SK-N-SH treated with all-trans-retinoic acid at 6 μM for 48 hours (cell line): ENCODE results near the gene MARCHF10.

Experiments
- ATAC-seq: fragments of 200-7000 bp; cut with Tn5 transposase; 3 replicates; pipeline ENCODE4 v1.9.1; 2020; ENCODE audit warnings: mild to moderate bottlenecking, moderate library complexity
- ARNTL ChIP-seq: fragments of 450-650 bp; formaldehyde crosslinking; IDR thresholded peaks from 2 replicates; pipeline ENCODE4 v1.5.0; 2020; ENCODE audit warnings: low read depth, mild to moderate bottlenecking, moderate library complexity, borderline replicate concordance
- BACH2 ChIP-seq: fragments of 250-450 bp; sonication (Bioruptor Pico); IDR thresholded peaks from 2 replicates; pipeline ENCODE4 v1.9.0; 2021; ENCODE audit warnings: mild to moderate bottlenecking, borderline replicate concordance
- CSDC2 ChIP-seq: fragments of 250-450 bp; sonication (Bioruptor Pico); IDR thresholded peaks from 2 replicates; pipeline ENCODE4 v1.5.0; 2020; ENCODE audit warnings: mild to moderate bottlenecking, moderate library complexity
- ESRRG ChIP-seq: fragments of 250-450 bp; sonication (Bioruptor Pico); IDR thresholded peaks from 2 replicates; pipeline ENCODE4 v1.6.1; 2021; ENCODE audit warnings: mild to moderate bottlenecking
- GLIS3 ChIP-seq: fragments of 250-450 bp; sonication (Bioruptor Pico); IDR thresholded peaks from 2 replicates; pipeline ENCODE4 v1.5.0; 2020; ENCODE audit warnings: mild to moderate bottlenecking, moderate library complexity
- ISL1 ChIP-seq: fragments of 250-450 bp; sonication (Bioruptor Pico); IDR thresholded peaks from 2 replicates; pipeline ENCODE4 v2.1.2; 2022; ENCODE audit warnings: mild to moderate bottlenecking, moderate library complexity
- RARB ChIP-seq: fragments of 250-450 bp; sonication (Bioruptor Pico); IDR thresholded peaks from 2 replicates; pipeline ENCODE4 v1.8.0; 2021; ENCODE audit warnings: mild to moderate bottlenecking, moderate library complexity
- SNAI2 ChIP-seq: fragments of 250-450 bp; sonication (Bioruptor Pico); IDR thresholded peaks from 2 replicates; pipeline ENCODE4 v1.5.0; 2020; ENCODE audit warnings: mild to moderate bottlenecking, moderate library complexity
- TCF4 ChIP-seq: fragments of 250-450 bp; sonication (Bioruptor Pico); IDR thresholded peaks from 2 replicates; pipeline ENCODE4 v1.8.0; 2021; ENCODE audit warnings: mild to moderate bottlenecking, moderate library complexity, borderline replicate concordance
- TOX ChIP-seq: fragments of 250-450 bp; sonication (Bioruptor Pico); IDR thresholded peaks from 2 replicates; pipeline ENCODE4 v1.8.0; 2021; ENCODE audit warnings: mild to moderate bottlenecking, moderate library complexity, borderline replicate concordance
- ZC3H10 ChIP-seq: fragments of 250-450 bp; sonication (Bioruptor Pico); IDR thresholded peaks from 2 replicates; pipeline ENCODE4 v1.5.1; 2021; ENCODE audit warnings: mild to moderate bottlenecking, moderate library complexity
- ZFP3 ChIP-seq: fragments of 250-450 bp; sonication (Bioruptor Pico); IDR thresholded peaks from 2 replicates; pipeline ENCODE4 v1.5.0; 2020; ENCODE audit warnings: mild to moderate bottlenecking, moderate library complexity
- ZFP30 ChIP-seq: fragments of 450-650 bp; formaldehyde crosslinking; IDR thresholded peaks from 2 replicates; pipeline ENCODE4 v1.5.0; 2022; ENCODE audit warnings: mild to moderate bottlenecking, moderate library complexity
- ZNF565 ChIP-seq: fragments of 450-650 bp; formaldehyde crosslinking; conservative IDR thresholded peaks from 2 replicates; pipeline ENCODE4 v1.5.0; 2020; ENCODE audit warnings: low read depth, mild to moderate bottlenecking, moderate library complexity
- ZNF70 ChIP-seq: fragments of 450-650 bp; formaldehyde crosslinking; IDR thresholded peaks from 2 replicates; pipeline ENCODE4 v1.5.0; 2020; ENCODE audit warnings: mild to moderate bottlenecking, moderate library complexity
- ZNF8 ChIP-seq: fragments of 450-650 bp; formaldehyde crosslinking; IDR thresholded peaks from 2 replicates; pipeline ENCODE4 v1.5.0; 2020; ENCODE audit warnings: mild to moderate bottlenecking, moderate library complexity
- TF ChIP-seq, protein P1 (sequence below): fragments of 250-450 bp; sonication (Bioruptor Pico); IDR thresholded peaks from 2 replicates; pipeline ENCODE4 v1.5.1; 2020; ENCODE audit warnings: low read depth, mild to moderate bottlenecking, moderate library complexity
- TF ChIP-seq, protein P2 (sequence below): fragments of 250-450 bp; sonication (Bioruptor Pico); IDR thresholded peaks from 2 replicates; pipeline ENCODE4 v1.5.0; 2020; ENCODE audit warnings: mild to moderate bottlenecking, moderate library complexity
- TF ChIP-seq, protein P3 (sequence below): fragments of 250-450 bp; sonication (Bioruptor Pico); IDR thresholded peaks from 2 replicates; pipeline ENCODE4 v1.5.1; 2021; ENCODE audit warnings: mild to moderate bottlenecking, moderate library complexity
- TF ChIP-seq, protein P4 (sequence below): fragments of 250-450 bp; sonication (Bioruptor Pico); IDR thresholded peaks from 2 replicates; pipeline ENCODE4 v1.8.0; 2020; ENCODE audit warnings: mild to moderate bottlenecking, moderate library complexity, borderline replicate concordance

The MARCHF10 gene

DNA sequence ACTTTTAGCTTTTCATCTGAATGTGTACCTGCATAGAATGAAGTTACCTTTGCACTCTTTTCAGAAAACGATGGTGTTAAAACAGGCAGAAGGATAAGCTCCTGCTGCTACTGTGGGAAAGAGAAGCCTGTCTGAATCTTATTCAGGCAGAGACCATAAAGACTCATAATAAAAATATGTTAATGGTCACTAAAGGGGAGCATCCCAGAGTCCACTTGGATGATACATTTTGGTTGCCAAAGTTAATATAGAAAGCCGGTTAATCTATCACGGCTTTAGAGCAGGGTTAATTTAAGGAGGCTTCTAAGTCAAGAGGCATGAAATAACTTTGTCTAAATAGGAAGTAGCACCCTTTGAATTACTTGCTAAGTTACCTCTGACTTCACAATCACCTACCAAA lies 2.9 kb downstream of the MARCHF10 start:
- ATAC-seq: peak; percentile 23; the same call in 1 of the 3 replicates
- TF ChIP-seq GLIS3 (CRISPR knock-in tag) (no peak), ZNF8 (CRISPR knock-in tag) (no peak), RARB (CRISPR knock-in tag) (no peak), BACH2 (CRISPR knock-in tag) (no peak), CSDC2 (no peak), ISL1 (CRISPR knock-in tag) (no peak; the same call in 1 of the 2 replicates), SNAI2 (CRISPR knock-in tag) (no peak), ZNF70 (CRISPR knock-in tag) (no peak), ZFP3 (no peak), ZFP30 (no peak)
- TF ChIP-seq, protein P1, sequence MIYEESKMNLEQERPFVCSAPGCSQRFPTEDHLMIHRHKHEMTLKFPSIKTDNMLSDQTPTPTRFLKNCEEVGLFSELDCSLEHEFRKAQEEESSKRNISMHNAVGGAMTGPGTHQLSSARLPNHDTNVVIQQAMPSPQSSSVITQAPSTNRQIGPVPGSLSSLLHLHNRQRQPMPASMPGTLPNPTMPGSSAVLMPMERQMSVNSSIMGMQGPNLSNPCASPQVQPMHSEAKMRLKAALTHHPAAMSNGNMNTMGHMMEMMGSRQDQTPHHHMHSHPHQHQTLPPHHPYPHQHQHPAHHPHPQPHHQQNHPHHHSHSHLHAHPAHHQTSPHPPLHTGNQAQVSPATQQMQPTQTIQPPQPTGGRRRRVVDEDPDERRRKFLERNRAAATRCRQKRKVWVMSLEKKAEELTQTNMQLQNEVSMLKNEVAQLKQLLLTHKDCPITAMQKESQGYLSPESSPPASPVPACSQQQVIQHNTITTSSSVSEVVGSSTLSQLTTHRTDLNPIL (CRISPR knock-in tag): no peak
- TF ChIP-seq, protein P2, sequence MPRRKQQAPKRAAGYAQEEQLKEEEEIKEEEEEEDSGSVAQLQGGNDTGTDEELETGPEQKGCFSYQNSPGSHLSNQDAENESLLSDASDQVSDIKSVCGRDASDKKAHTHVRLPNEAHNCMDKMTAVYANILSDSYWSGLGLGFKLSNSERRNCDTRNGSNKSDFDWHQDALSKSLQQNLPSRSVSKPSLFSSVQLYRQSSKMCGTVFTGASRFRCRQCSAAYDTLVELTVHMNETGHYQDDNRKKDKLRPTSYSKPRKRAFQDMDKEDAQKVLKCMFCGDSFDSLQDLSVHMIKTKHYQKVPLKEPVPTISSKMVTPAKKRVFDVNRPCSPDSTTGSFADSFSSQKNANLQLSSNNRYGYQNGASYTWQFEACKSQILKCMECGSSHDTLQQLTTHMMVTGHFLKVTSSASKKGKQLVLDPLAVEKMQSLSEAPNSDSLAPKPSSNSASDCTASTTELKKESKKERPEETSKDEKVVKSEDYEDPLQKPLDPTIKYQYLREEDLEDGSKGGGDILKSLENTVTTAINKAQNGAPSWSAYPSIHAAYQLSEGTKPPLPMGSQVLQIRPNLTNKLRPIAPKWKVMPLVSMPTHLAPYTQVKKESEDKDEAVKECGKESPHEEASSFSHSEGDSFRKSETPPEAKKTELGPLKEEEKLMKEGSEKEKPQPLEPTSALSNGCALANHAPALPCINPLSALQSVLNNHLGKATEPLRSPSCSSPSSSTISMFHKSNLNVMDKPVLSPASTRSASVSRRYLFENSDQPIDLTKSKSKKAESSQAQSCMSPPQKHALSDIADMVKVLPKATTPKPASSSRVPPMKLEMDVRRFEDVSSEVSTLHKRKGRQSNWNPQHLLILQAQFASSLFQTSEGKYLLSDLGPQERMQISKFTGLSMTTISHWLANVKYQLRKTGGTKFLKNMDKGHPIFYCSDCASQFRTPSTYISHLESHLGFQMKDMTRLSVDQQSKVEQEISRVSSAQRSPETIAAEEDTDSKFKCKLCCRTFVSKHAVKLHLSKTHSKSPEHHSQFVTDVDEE (CRISPR knock-in tag): no peak

DNA sequence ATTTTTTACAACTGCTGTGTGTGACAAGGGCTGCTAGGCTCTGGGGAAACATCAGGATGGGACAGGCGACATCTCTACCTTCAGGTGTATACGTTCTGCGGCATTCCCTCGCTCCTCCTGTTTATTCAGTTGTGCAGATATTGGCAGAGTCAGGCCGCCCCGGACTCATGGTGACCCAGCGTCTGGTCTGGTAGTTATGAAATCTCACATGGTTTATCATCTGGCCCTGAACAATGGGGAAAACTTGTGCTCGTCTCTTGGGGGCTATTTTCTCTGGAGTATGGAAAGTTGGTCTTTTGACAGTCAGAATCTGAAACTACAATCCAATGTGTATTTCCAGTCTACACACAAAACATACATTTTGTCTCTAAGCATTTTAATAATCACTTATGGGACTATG lies 3.3 kb downstream of the MARCHF10 start:
- no peak for ATAC-seq

DNA sequence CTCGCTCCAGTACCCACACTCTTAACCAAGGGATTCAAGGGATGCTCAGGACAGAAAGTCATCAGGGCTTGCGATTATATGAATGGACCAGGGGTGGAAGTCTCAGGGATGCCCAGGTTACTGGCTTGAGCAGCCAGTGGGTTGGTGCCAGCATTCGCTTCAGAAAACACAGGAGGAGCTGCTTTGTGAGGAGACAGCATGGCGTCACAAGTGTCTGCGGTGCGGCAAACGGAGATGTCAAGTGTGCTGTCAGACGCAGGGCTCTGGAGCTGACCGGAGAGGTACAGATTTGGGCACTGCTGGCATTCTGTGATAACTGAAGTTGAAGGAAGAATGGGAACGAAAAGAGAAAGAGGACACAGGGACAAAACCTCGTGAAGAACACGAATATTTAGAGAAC lies 4.1 kb downstream of the MARCHF10 start:
- ATAC-seq: no peak
- TF ChIP-seq ZNF8 (CRISPR knock-in tag): no peak
- TF ChIP-seq, protein P1 (CRISPR knock-in tag): no peak
- no peak for TF ChIP-seq ISL1 (CRISPR knock-in tag)
- TF ChIP-seq RARB (CRISPR knock-in tag): no peak
- TF ChIP-seq ZFP30: no peak
- no peak for TF ChIP-seq ZC3H10
- no peak for TF ChIP-seq ESRRG (CRISPR knock-in tag)
- no peak for TF ChIP-seq GLIS3 (CRISPR knock-in tag)
- TF ChIP-seq, protein P3, sequence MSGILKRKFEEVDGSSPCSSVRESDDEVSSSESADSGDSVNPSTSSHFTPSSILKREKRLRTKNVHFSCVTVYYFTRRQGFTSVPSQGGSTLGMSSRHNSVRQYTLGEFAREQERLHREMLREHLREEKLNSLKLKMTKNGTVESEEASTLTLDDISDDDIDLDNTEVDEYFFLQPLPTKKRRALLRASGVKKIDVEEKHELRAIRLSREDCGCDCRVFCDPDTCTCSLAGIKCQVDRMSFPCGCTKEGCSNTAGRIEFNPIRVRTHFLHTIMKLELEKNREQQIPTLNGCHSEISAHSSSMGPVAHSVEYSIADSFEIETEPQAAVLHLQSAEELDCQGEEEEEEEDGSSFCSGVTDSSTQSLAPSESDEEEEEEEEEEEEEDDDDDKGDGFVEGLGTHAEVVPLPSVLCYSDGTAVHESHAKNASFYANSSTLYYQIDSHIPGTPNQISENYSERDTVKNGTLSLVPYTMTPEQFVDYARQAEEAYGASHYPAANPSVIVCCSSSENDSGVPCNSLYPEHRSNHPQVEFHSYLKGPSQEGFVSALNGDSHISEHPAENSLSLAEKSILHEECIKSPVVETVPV (CRISPR knock-in tag): no peak

More for the DNA sequence above, 3.3 kb downstream of the MARCHF10 start:
- TF ChIP-seq, protein P4, sequence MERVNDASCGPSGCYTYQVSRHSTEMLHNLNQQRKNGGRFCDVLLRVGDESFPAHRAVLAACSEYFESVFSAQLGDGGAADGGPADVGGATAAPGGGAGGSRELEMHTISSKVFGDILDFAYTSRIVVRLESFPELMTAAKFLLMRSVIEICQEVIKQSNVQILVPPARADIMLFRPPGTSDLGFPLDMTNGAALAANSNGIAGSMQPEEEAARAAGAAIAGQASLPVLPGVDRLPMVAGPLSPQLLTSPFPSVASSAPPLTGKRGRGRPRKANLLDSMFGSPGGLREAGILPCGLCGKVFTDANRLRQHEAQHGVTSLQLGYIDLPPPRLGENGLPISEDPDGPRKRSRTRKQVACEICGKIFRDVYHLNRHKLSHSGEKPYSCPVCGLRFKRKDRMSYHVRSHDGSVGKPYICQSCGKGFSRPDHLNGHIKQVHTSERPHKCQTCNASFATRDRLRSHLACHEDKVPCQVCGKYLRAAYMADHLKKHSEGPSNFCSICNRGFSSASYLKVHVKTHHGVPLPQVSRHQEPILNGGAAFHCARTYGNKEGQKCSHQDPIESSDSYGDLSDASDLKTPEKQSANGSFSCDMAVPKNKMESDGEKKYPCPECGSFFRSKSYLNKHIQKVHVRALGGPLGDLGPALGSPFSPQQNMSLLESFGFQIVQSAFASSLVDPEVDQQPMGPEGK (CRISPR knock-in tag): no peak
- TF ChIP-seq, protein P1 (CRISPR knock-in tag): no peak
- TF ChIP-seq ARNTL: no peak
- no peak for TF ChIP-seq ZNF565 (CRISPR knock-in tag)
- TF ChIP-seq TCF4 (CRISPR knock-in tag): no peak
- TF ChIP-seq TOX (CRISPR knock-in tag): no peak
- TF ChIP-seq ISL1 (CRISPR knock-in tag): no peak
- no peak for TF ChIP-seq SNAI2 (CRISPR knock-in tag)
